ENCODE results near the gene CCR1.
A peak's percentile ranks its signal among the peaks of the same experiment; 100 is the strongest.
"Not testable (repeated sequence)": the region's sequence is repeated elsewhere in the genome, so short reads cannot be mapped to it uniquely, and the experiment has no call there.

The CCR1 gene

GRCh38 chr3:46184469-46184868, 23.6 kb downstream of the CCR1 start:
- ChIA-PET POLR2A (no interaction called here), CTCF (no interaction called here)
- H3K9me3 ChIP-seq (ENCODE audit: control extremely low read depth in 1 of 5, control insufficient read depth in 4 of 5, insufficient read depth in 2 of 5, low read depth in 1 of 5, low read length in 4 of 5), result peaks cover 0 to 4% (median 0%) of the 10 kb centered on the region in 5 experiments
- peaks cover 0 to 26% (median 19%) of the 10 kb centered on the region in 4 experiments for H3K4me1 ChIP-seq (ENCODE audit: control extremely low read depth in 1 of 4, control insufficient read depth in 4 of 4, insufficient read depth in 4 of 4, low read length in 3 of 4)
- no peak overlapping the region for H3K27ac ChIP-seq (ENCODE audit: insufficient read depth in 1 of 2, low read depth in 1 of 2, low read length in 2 of 2, poor library complexity in 1 of 2, severe bottlenecking in 2 of 2)
- DNase-seq, result no peak
- no peak overlapping the region for H3K4me3 ChIP-seq (ENCODE audit: control insufficient read depth in 1 of 7, extremely low read depth in 1 of 7, insufficient read depth in 4 of 7, low read depth in 2 of 7, low read length in 6 of 7)
- WGBS (ENCODE audit: insufficient coverage), result no CpG with 5 or more reads among the region's 1 CpG
- H3K36me3 ChIP-seq (ENCODE audit: control insufficient read depth in 4 of 4, insufficient read depth in 4 of 4, low read length in 3 of 4), result no peaks in the 10 kb centered on the region
- no peaks in the 10 kb centered on the region for H3K27me3 ChIP-seq (replicated peaks in 2 of 5; ENCODE audit: control insufficient read depth in 4 of 5, insufficient read depth in 5 of 5, low read length in 4 of 5)

- ChIA-PET POLR2A (no interaction called here), CTCF (interaction anchor here (0.8 to 1.6 kb wide), 2 partner anchors 16 to 96 kb away, joined by 3 to 4 read pairs; no protein-coding TSS in a partner anchor)
- no peaks in the 10 kb centered on the region for H3K36me3 ChIP-seq (ENCODE audit: control insufficient read depth in 4 of 4, insufficient read depth in 4 of 4, low read length in 3 of 4)
Observed at GRCh38 chr3:46183330-46183729, 24.8 kb downstream of the CCR1 start.

GRCh38 chr3:46168583-46169345, 39.3 kb downstream of the CCR1 start:
- Histone ChIP-seq H3K9me3 (ENCODE audit: control extremely low read depth in 1 of 5, control insufficient read depth in 4 of 5, insufficient read depth in 2 of 5, low read depth in 1 of 5, low read length in 4 of 5) (peaks cover 0 to 4% (median 2%) of the 10 kb centered on the region in 5 experiments), H3K4me3 (ENCODE audit: control insufficient read depth in 1 of 7, extremely low read depth in 1 of 7, insufficient read depth in 4 of 7, low read depth in 2 of 7, low read length in 6 of 7) (no peak overlapping the region), H3K27me3 (replicated peaks in 2 of 5; ENCODE audit: control insufficient read depth in 4 of 5, insufficient read depth in 5 of 5, low read length in 4 of 5) (no peaks in the 10 kb centered on the region), H3K36me3 (ENCODE audit: control insufficient read depth in 4 of 4, insufficient read depth in 4 of 4, low read length in 3 of 4) (no peaks in the 10 kb centered on the region), H3K27ac (ENCODE audit: insufficient read depth in 1 of 2, low read depth in 1 of 2, low read length in 2 of 2, poor library complexity in 1 of 2, severe bottlenecking in 2 of 2) (no peak overlapping the region), H3K4me1 (ENCODE audit: control extremely low read depth in 1 of 4, control insufficient read depth in 4 of 4, insufficient read depth in 4 of 4, low read length in 3 of 4) (no peaks in the 10 kb centered on the region)
- WGBS (ENCODE audit: insufficient coverage), result no CpG with 5 or more reads among the region's 2 CpGs
- POLR2A ChIA-PET, result no interaction called here
- CTCF ChIA-PET, result no interaction called here
- DNase-seq, result no peak

More at GRCh38 chr3:46183330-46183729, 24.8 kb downstream of the CCR1 start:
- Histone ChIP-seq H3K27me3 (replicated peaks in 2 of 5; ENCODE audit: control insufficient read depth in 4 of 5, insufficient read depth in 5 of 5, low read length in 4 of 5) (no peaks in the 10 kb centered on the region), H3K9me3 (ENCODE audit: control extremely low read depth in 1 of 5, control insufficient read depth in 4 of 5, insufficient read depth in 2 of 5, low read depth in 1 of 5, low read length in 4 of 5) (peaks cover 0 to 4% (median 0%) of the 10 kb centered on the region in 5 experiments), H3K4me1 (ENCODE audit: control extremely low read depth in 1 of 4, control insufficient read depth in 4 of 4, insufficient read depth in 4 of 4, low read length in 3 of 4) (peaks cover 0 to 26% (median 19%) of the 10 kb centered on the region in 4 experiments), H3K27ac (ENCODE audit: insufficient read depth in 1 of 2, low read depth in 1 of 2, low read length in 2 of 2, poor library complexity in 1 of 2, severe bottlenecking in 2 of 2) (no peak overlapping the region), H3K4me3 (ENCODE audit: control insufficient read depth in 1 of 7, extremely low read depth in 1 of 7, insufficient read depth in 4 of 7, low read depth in 2 of 7, low read length in 6 of 7) (no peak overlapping the region)
- 20% methylated on average over 3 of the region's 5 CpGs for WGBS (ENCODE audit: insufficient coverage)
- DNase-seq, result peak; percentile 5 to 76 (median 68)

GRCh38 chr3:46163556-46164041, 44.5 kb downstream of the CCR1 start:
- no peak overlapping the region for H3K4me3 ChIP-seq (ENCODE audit: control insufficient read depth in 1 of 7, extremely low read depth in 1 of 7, insufficient read depth in 4 of 7, low read depth in 2 of 7, low read length in 6 of 7)
- WGBS (ENCODE audit: insufficient coverage), result 91% methylated on average over 3 of the region's 3 CpGs
- ChIA-PET CTCF (no interaction called here), POLR2A (interaction anchor here (0.6 kb wide), 1 partner anchor 1838 kb away, joined by 6 read pairs; no protein-coding TSS in a partner anchor)
- DNase-seq, result no peak
- no peaks in the 10 kb centered on the region for H3K36me3 ChIP-seq (ENCODE audit: control insufficient read depth in 4 of 4, insufficient read depth in 4 of 4, low read length in 3 of 4)
- peaks cover 0 to 4% (median 2%) of the 10 kb centered on the region in 5 experiments for H3K9me3 ChIP-seq (ENCODE audit: control extremely low read depth in 1 of 5, control insufficient read depth in 4 of 5, insufficient read depth in 2 of 5, low read depth in 1 of 5, low read length in 4 of 5)
- no peaks in the 10 kb centered on the region for H3K4me1 ChIP-seq (ENCODE audit: control extremely low read depth in 1 of 4, control insufficient read depth in 4 of 4, insufficient read depth in 4 of 4, low read length in 3 of 4)
- no peak overlapping the region for H3K27ac ChIP-seq (ENCODE audit: insufficient read depth in 1 of 2, low read depth in 1 of 2, low read length in 2 of 2, poor library complexity in 1 of 2, severe bottlenecking in 2 of 2)
- H3K27me3 ChIP-seq (replicated peaks in 2 of 5; ENCODE audit: control insufficient read depth in 4 of 5, insufficient read depth in 5 of 5, low read length in 4 of 5), result no peaks in the 10 kb centered on the region

- POLR2A ChIA-PET, result no interaction called here
- DNase-seq, result no peak
- 98% methylated on average over 4 of the region's 4 CpGs for WGBS (ENCODE audit: insufficient coverage)
- Histone ChIP-seq H3K27ac (ENCODE audit: insufficient read depth in 1 of 2, low read depth in 1 of 2, low read length in 2 of 2, poor library complexity in 1 of 2, severe bottlenecking in 2 of 2) (no peak overlapping the region), H3K4me3 (ENCODE audit: control insufficient read depth in 1 of 7, extremely low read depth in 1 of 7, insufficient read depth in 4 of 7, low read depth in 2 of 7, low read length in 6 of 7) (no peak overlapping the region), H3K36me3 (ENCODE audit: control insufficient read depth in 4 of 4, insufficient read depth in 4 of 4, low read length in 3 of 4) (no peaks in the 10 kb centered on the region), H3K27me3 (replicated peaks in 2 of 5; ENCODE audit: control insufficient read depth in 4 of 5, insufficient read depth in 5 of 5, low read length in 4 of 5) (no peaks in the 10 kb centered on the region), H3K4me1 (ENCODE audit: control extremely low read depth in 1 of 4, control insufficient read depth in 4 of 4, insufficient read depth in 4 of 4, low read length in 3 of 4) (no peaks in the 10 kb centered on the region), H3K9me3 (ENCODE audit: control extremely low read depth in 1 of 5, control insufficient read depth in 4 of 5, insufficient read depth in 2 of 5, low read depth in 1 of 5, low read length in 4 of 5) (peaks cover 0 to 4% (median 0%) of the 10 kb centered on the region in 5 experiments)
- CTCF ChIA-PET, result no interaction called here
Observed at GRCh38 chr3:46162975-46163555, 45.0 kb downstream of the CCR1 start.

GRCh38 chr3:46157685-46158084, 50.4 kb downstream of the CCR1 start:
- H3K9me3 ChIP-seq (ENCODE audit: control extremely low read depth in 1 of 5, control insufficient read depth in 4 of 5, insufficient read depth in 2 of 5, low read depth in 1 of 5, low read length in 4 of 5); H3K4me1 ChIP-seq (ENCODE audit: control extremely low read depth in 1 of 4, control insufficient read depth in 4 of 4, insufficient read depth in 4 of 4, low read length in 3 of 4); H3K36me3 ChIP-seq (ENCODE audit: control insufficient read depth in 4 of 4, insufficient read depth in 4 of 4, low read length in 3 of 4); DNase-seq; H3K27me3 ChIP-seq (replicated peaks in 2 of 5; ENCODE audit: control insufficient read depth in 4 of 5, insufficient read depth in 5 of 5, low read length in 4 of 5); H3K4me3 ChIP-seq (ENCODE audit: control insufficient read depth in 1 of 7, extremely low read depth in 1 of 7, insufficient read depth in 4 of 7, low read depth in 2 of 7, low read length in 6 of 7); POLR2A ChIA-PET; H3K27ac ChIP-seq (ENCODE audit: insufficient read depth in 1 of 2, low read depth in 1 of 2, low read length in 2 of 2, poor library complexity in 1 of 2, severe bottlenecking in 2 of 2): not testable (repeated sequence)
- CTCF ChIA-PET, result interaction anchor here (1.3 kb wide), 1 partner anchor 17 kb away, joined by 4 read pairs; no protein-coding TSS in a partner anchor
- WGBS (ENCODE audit: insufficient coverage), result no CpG with 5 or more reads among the region's 1 CpG

- no peak for DNase-seq
- no peaks in the 10 kb centered on the region for H3K4me1 ChIP-seq (ENCODE audit: control extremely low read depth in 1 of 4, control insufficient read depth in 4 of 4, insufficient read depth in 4 of 4, low read length in 3 of 4)
- ChIA-PET POLR2A (no interaction called here), CTCF (no interaction called here)
- no peak overlapping the region for H3K4me3 ChIP-seq (ENCODE audit: control insufficient read depth in 1 of 7, extremely low read depth in 1 of 7, insufficient read depth in 4 of 7, low read depth in 2 of 7, low read length in 6 of 7)
- WGBS (ENCODE audit: insufficient coverage), result 100% methylated on average over 1 of the region's 1 CpG
- H3K9me3 ChIP-seq (ENCODE audit: control extremely low read depth in 1 of 5, control insufficient read depth in 4 of 5, insufficient read depth in 2 of 5, low read depth in 1 of 5, low read length in 4 of 5), result no peaks in the 10 kb centered on the region
- no peaks in the 10 kb centered on the region for H3K27me3 ChIP-seq (replicated peaks in 2 of 5; ENCODE audit: control insufficient read depth in 4 of 5, insufficient read depth in 5 of 5, low read length in 4 of 5)
- H3K27ac ChIP-seq (ENCODE audit: insufficient read depth in 1 of 2, low read depth in 1 of 2, low read length in 2 of 2, poor library complexity in 1 of 2, severe bottlenecking in 2 of 2), result no peak overlapping the region
- H3K36me3 ChIP-seq (ENCODE audit: control insufficient read depth in 4 of 4, insufficient read depth in 4 of 4, low read length in 3 of 4), result no peaks in the 10 kb centered on the region
Observed at GRCh38 chr3:46154311-46154710, 53.8 kb downstream of the CCR1 start.
